ENCODE results near the gene FBXW5. TPM values are rescaled to one million over a fixed set of nuclear protein-coding genes. Genes with fewer than 3 reads are reported as not detected.

Gene FBXW5
- polyA plus RNA-seq, 3 donors = 85.3 to 117 (median 92.7) TPM

DNA sequence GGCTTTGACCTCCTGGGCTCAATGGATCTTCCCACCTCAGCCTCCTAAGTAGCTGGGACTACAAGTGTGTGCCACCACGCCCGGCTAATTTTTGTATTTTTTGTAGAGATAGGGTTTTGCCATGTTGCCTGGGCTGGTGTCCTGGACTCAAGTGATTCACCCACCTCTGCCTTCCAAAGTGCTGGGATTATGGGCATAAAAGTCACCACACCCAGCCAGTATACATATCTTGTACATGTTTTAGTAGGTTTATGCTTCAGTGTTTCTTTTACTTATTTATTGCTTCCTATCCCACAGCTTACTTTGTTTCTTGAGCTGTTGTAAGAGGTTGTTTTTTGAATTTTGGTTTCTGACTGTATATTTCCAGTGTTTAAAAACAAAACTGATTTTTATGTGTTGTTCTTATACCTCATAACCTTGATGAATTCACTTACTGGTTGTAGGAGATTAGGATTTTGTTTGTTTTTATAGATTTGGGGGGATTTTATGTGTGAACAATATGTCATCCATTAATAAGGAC lies 12.9 kb downstream of the FBXW5 start:
- Histone ChIP-seq H3K4me1 (ENCODE audit: control insufficient read depth in 1 of 2, insufficient read depth in 2 of 2, low read length in 2 of 2) (peaks cover 15 to 21% of the 10 kb centered on the region in 2 donors), H3K9ac (ENCODE audit: insufficient read depth, low read length, poor library complexity, severe bottlenecking) (no peak overlapping the region), H3K79me2 (ENCODE audit: insufficient read depth, low read length) (no peaks in the 10 kb centered on the region), H3K4me2 (replicated peaks; ENCODE audit: extremely low read depth, low read length, poor library complexity, severe bottlenecking) (no peak overlapping the region), H2AFZ (ENCODE audit: insufficient read depth, low read depth, low read length, poor library complexity, severe bottlenecking) (no peak overlapping the region), H3K27ac (ENCODE audit: low read depth in 1 of 2, low read length in 2 of 2) (no peak overlapping the region), H3K36me3 (replicated peaks in 1 of 2; ENCODE audit: control insufficient read depth in 1 of 2, insufficient read depth in 2 of 2, low read length in 2 of 2) (peaks cover 0 to 14% of the 10 kb centered on the region in 2 donors), H3K27me3 (ENCODE audit: control insufficient read depth in 2 of 2, insufficient read depth in 2 of 2, low read length in 2 of 2) (no peaks in the 10 kb centered on the region), H3K9me3 (replicated peaks in 1 of 2; ENCODE audit: control insufficient read depth in 1 of 2, insufficient read depth in 1 of 2, low read length in 2 of 2) (no peaks in the 10 kb centered on the region), H4K20me1 (ENCODE audit: insufficient read depth, low read length) (no peaks in the 10 kb centered on the region), H3K4me3 (replicated peaks in 1 of 3; ENCODE audit: low read depth in 2 of 3, low read length in 3 of 3) (no peak overlapping the region)
- no peak overlapping the region for H3K4me3 Mint-ChIP-seq
- H3K36me3 Mint-ChIP-seq = peaks cover 9 to 18% of the 10 kb centered on the region in 2 donors
- TF ChIP-seq, protein P1, sequence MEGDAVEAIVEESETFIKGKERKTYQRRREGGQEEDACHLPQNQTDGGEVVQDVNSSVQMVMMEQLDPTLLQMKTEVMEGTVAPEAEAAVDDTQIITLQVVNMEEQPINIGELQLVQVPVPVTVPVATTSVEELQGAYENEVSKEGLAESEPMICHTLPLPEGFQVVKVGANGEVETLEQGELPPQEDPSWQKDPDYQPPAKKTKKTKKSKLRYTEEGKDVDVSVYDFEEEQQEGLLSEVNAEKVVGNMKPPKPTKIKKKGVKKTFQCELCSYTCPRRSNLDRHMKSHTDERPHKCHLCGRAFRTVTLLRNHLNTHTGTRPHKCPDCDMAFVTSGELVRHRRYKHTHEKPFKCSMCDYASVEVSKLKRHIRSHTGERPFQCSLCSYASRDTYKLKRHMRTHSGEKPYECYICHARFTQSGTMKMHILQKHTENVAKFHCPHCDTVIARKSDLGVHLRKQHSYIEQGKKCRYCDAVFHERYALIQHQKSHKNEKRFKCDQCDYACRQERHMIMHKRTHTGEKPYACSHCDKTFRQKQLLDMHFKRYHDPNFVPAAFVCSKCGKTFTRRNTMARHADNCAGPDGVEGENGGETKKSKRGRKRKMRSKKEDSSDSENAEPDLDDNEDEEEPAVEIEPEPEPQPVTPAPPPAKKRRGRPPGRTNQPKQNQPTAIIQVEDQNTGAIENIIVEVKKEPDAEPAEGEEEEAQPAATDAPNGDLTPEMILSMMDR (IDR thresholded peaks at IDR 0.05) = no peak
- WGBS (ENCODE audit: insufficient coverage) = no CpG with 5 or more reads among the region's 2 CpGs
- H3K27me3 Mint-ChIP-seq (ENCODE audit: low read depth in 3 of 3) = no peaks in the 10 kb centered on the region
- DNase-seq = no peak
- H3K4me1 Mint-ChIP-seq = peaks cover 33% of the 10 kb centered on the region
- peak overlapping the region in 3 of 7 donors; percentile 45 to 58 (median 45) for H3K27ac Mint-ChIP-seq
- no peaks in the 10 kb centered on the region for H3K9me3 Mint-ChIP-seq
- intact Hi-C loops (cut with micrococcal nuclease) = no loop called here

DNA sequence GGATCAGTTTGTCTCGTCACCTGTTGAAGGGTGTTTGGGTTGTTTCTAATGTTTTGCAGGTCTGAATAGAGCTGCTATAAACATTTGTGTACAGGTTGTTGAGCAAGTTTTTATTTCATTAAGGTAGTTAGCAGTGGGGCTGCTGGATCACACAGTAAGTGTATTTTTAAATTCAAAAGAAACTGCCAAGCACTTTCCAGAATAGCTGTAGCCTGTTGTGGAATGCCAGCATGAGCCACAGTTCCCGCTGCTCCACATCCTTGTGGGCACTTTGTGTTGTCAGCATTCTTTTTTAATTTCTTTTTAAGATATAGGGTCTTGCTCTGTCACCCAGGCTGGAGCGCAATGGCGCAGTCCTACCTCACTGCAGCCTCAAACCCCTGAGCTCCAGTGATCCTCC lies 14.5 kb downstream of the FBXW5 start:
- Histone ChIP-seq H4K20me1 (ENCODE audit: insufficient read depth, low read length) (no peaks in the 10 kb centered on the region), H3K9ac (ENCODE audit: insufficient read depth, low read length, poor library complexity, severe bottlenecking) (no peak overlapping the region), H3K27ac (ENCODE audit: low read depth in 1 of 2, low read length in 2 of 2) (no peak overlapping the region), H3K9me3 (replicated peaks in 1 of 2; ENCODE audit: control insufficient read depth in 1 of 2, insufficient read depth in 1 of 2, low read length in 2 of 2) (no peaks in the 10 kb centered on the region), H3K79me2 (ENCODE audit: insufficient read depth, low read length) (no peaks in the 10 kb centered on the region), H3K4me3 (replicated peaks in 1 of 3; ENCODE audit: low read depth in 2 of 3, low read length in 3 of 3) (no peak overlapping the region), H3K36me3 (replicated peaks in 1 of 2; ENCODE audit: control insufficient read depth in 1 of 2, insufficient read depth in 2 of 2, low read length in 2 of 2) (peaks cover 8 to 31% of the 10 kb centered on the region in 2 donors), H3K4me1 (ENCODE audit: control insufficient read depth in 1 of 2, insufficient read depth in 2 of 2, low read length in 2 of 2) (peaks cover 7 to 12% of the 10 kb centered on the region in 2 donors), H3K27me3 (ENCODE audit: control insufficient read depth in 2 of 2, insufficient read depth in 2 of 2, low read length in 2 of 2) (no peaks in the 10 kb centered on the region), H3K4me2 (replicated peaks; ENCODE audit: extremely low read depth, low read length, poor library complexity, severe bottlenecking) (no peak overlapping the region), H2AFZ (ENCODE audit: insufficient read depth, low read depth, low read length, poor library complexity, severe bottlenecking) (no peak overlapping the region)
- intact Hi-C loops (cut with micrococcal nuclease) = no loop called here
- TF ChIP-seq, protein P1 (IDR thresholded peaks at IDR 0.05) = no peak
- Mint-ChIP-seq H3K9me3 (no peaks in the 10 kb centered on the region), H3K27me3 (ENCODE audit: low read depth in 3 of 3) (no peaks in the 10 kb centered on the region), H3K4me1 (peaks cover 26% of the 10 kb centered on the region), H3K36me3 (peaks cover 11 to 34% of the 10 kb centered on the region in 2 donors), H3K4me3 (no peak overlapping the region), H3K27ac (no peak overlapping the region)
- 100% methylated on average over 1 of the region's 4 CpGs for WGBS (ENCODE audit: insufficient coverage)
- no peak for DNase-seq
